ENCODE data around the gene TAS2R38. TPM values are rescaled to one million over a fixed set of nuclear protein-coding genes. Genes with fewer than 3 reads are reported as not detected.

TAS2R38 gene
- total RNA-seq, 1 donor from 2014 or later = not detected

DNA sequence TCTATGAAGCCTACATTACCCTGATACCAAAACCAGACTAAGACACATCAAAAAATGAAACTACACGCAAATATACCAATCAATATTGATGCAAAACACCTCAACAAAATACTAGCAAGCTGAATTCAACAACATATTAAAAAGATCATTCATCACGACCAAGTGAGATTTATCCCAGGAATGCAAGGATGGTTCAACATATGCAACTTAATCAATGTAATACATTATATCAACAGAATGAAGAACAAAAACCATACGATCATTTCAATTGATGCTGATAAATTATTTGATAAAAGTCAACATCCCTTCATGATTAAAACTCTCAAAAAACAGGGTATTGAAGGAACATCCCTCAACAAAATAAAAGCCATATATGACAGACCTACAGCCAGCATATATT is 32.5 kb downstream of the TAS2R38 start:
- TF ChIP-seq, protein P1, sequence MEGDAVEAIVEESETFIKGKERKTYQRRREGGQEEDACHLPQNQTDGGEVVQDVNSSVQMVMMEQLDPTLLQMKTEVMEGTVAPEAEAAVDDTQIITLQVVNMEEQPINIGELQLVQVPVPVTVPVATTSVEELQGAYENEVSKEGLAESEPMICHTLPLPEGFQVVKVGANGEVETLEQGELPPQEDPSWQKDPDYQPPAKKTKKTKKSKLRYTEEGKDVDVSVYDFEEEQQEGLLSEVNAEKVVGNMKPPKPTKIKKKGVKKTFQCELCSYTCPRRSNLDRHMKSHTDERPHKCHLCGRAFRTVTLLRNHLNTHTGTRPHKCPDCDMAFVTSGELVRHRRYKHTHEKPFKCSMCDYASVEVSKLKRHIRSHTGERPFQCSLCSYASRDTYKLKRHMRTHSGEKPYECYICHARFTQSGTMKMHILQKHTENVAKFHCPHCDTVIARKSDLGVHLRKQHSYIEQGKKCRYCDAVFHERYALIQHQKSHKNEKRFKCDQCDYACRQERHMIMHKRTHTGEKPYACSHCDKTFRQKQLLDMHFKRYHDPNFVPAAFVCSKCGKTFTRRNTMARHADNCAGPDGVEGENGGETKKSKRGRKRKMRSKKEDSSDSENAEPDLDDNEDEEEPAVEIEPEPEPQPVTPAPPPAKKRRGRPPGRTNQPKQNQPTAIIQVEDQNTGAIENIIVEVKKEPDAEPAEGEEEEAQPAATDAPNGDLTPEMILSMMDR (IDR thresholded peaks at IDR 0.05; ENCODE audit: unreplicated experiment) = no peak
- Mint-ChIP-seq H3K27me3 (no peaks in the 10 kb centered on the region), H3K36me3 (ENCODE audit: insufficient read depth) (peaks cover 6% of the 10 kb centered on the region), H3K9me3 (ENCODE audit: low read depth) (peaks cover 27% of the 10 kb centered on the region), H3K27ac (no peak overlapping the region), H3K4me3 (ENCODE audit: low read depth) (no peak overlapping the region), H3K4me1 (ENCODE audit: low read depth) (no peaks in the 10 kb centered on the region)
- DNase-seq (ENCODE audit: low spot score, unreplicated experiment) = no peak

DNA sequence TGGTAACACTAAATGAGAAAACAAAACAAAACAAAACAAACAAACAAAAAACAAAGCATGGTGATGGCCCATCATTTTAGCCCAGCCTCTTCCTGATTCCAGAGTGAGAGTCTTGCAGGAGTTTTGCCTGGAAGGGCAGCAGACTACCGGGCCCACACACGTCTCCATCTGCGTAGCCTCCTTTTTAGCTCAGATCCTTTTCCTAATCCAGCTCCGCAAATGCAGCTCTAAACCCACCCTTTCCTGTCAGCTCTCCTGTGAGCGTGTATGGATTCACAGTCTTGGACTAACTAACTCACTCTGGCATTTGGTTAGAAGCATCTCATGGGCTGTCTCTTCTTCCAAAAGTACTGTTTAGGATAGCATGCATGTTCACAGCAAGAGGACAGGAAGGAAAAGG is 43.4 kb downstream of the TAS2R38 start:
- Mint-ChIP-seq H3K4me3 (ENCODE audit: low read depth) (no peak overlapping the region), H3K36me3 (ENCODE audit: insufficient read depth) (no peaks in the 10 kb centered on the region), H3K27me3 (no peaks in the 10 kb centered on the region), H3K9me3 (ENCODE audit: low read depth) (no peaks in the 10 kb centered on the region), H3K27ac (no peak overlapping the region), H3K4me1 (ENCODE audit: low read depth) (no peaks in the 10 kb centered on the region)
- TF ChIP-seq, protein P1 (IDR thresholded peaks at IDR 0.05; ENCODE audit: unreplicated experiment) = no peak
- no peak for DNase-seq (ENCODE audit: low spot score, unreplicated experiment)

DNA sequence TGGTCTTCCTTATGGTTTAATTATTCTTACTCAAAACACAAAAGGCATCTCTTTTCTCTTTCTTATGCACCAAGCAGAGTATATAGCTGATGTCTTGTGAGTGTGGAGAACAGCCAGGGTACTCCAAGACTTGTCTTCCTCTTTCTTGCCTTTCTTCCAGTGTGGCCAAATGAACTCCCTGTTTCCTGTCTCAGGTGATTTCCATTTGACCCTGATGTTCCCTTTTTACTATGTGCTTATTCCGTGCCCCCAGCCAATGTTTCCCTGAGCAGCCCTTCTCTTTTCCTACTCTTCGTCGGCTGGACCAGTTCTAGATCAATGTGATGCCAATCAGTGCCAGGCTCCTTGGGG is 44.8 kb downstream of the TAS2R38 start:
- H3K9me3 Mint-ChIP-seq (ENCODE audit: low read depth) = no peaks in the 10 kb centered on the region

DNA sequence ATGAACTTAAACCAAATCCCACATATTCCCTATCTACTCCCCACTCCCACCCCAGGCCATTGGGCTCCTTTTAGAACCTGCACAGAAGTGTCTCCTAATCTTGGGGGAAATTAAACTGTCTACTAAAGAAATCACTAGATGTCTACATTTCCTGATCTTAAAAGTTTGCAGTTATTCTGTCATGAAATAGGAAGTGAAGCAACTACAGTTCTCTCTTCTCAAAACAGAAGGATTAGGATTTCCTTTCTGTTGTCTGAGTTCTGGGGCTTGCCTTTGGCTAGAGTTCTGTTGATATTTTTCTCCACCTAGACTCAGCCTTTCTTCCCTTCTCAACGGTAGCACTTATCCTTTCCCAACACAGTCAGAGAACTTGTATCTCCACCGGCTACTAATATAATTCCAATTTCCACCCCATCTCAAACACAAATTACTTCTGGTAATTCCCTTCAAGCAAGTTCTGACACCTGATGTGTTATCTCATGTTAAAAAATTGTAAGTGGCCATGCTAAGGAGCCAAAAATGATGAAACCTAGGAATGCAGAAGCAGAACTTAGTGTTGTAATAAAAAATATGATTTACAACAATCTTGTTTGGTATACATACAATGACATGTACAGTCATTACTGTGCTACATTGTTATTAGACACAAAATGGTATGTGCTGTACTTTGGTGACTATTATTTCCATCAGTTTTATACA is 45.3 kb downstream of the TAS2R38 start:
- DNase-seq (ENCODE audit: low spot score, unreplicated experiment) = no peak
- H3K27ac Mint-ChIP-seq = no peak overlapping the region
- no peak overlapping the region for H3K4me3 Mint-ChIP-seq (ENCODE audit: low read depth)
- H3K9me3 Mint-ChIP-seq (ENCODE audit: low read depth) = no peaks in the 10 kb centered on the region
- no peaks in the 10 kb centered on the region for H3K36me3 Mint-ChIP-seq (ENCODE audit: insufficient read depth)
- no peaks in the 10 kb centered on the region for H3K27me3 Mint-ChIP-seq
- H3K4me1 Mint-ChIP-seq (ENCODE audit: low read depth) = no peaks in the 10 kb centered on the region
- TF ChIP-seq, protein P1 (IDR thresholded peaks at IDR 0.05; ENCODE audit: unreplicated experiment) = no peak

More for the DNA sequence above, 44.8 kb downstream of the TAS2R38 start:
- H3K4me3 Mint-ChIP-seq (ENCODE audit: low read depth) = no peak overlapping the region
- no peaks in the 10 kb centered on the region for H3K36me3 Mint-ChIP-seq (ENCODE audit: insufficient read depth)
- H3K4me1 Mint-ChIP-seq (ENCODE audit: low read depth) = no peaks in the 10 kb centered on the region
- H3K27me3 Mint-ChIP-seq = no peaks in the 10 kb centered on the region
- H3K27ac Mint-ChIP-seq = no peak overlapping the region
- DNase-seq (ENCODE audit: low spot score, unreplicated experiment) = no peak
- TF ChIP-seq, protein P1 (IDR thresholded peaks at IDR 0.05; ENCODE audit: unreplicated experiment) = no peak

Other genes starting within 250 kb of the TAS2R38 start
- 129 and 132 TPM in 2 replicates for gene SSBP1, start 235.4 kb downstream of the TAS2R38 start, total RNA-seq
- gene TAS2R3, start 209.7 kb downstream of the TAS2R38 start, total RNA-seq = 3.1 and 3.9 TPM in 2 replicates
- gene TAS2R4, start 197.1 kb downstream of the TAS2R38 start, total RNA-seq = 2.4 and 3.7 TPM in 2 replicates
- 5.0 and 6.4 TPM in 2 replicates for gene TAS2R5, start 183.6 kb downstream of the TAS2R38 start, total RNA-seq
- gene PRSS37, start 132.3 kb downstream of the TAS2R38 start, total RNA-seq = not detected in 2 replicates
- gene OR9A4, start 57.4 kb downstream of the TAS2R38 start, total RNA-seq = 0.31 TPM in 1 of 2 replicates, not detected in the other
- gene CLEC5A, start 26.8 kb downstream of the TAS2R38 start, total RNA-seq = not detected in 2 replicates
- gene MGAM, start 22.1 kb upstream of the TAS2R38 start, total RNA-seq = 2.0 and 2.5 TPM in 2 replicates
- gene MGAM2, start 137.9 kb upstream of the TAS2R38 start, total RNA-seq = 1.2 and 1.6 TPM in 2 replicates